Adipose tissue (tissue), 3 donors: ENCODE data around the gene VPS26A. TPM values are rescaled to one million over a fixed set of nuclear protein-coding genes. Genes with fewer than 3 reads are reported as not detected.
"Not testable (repeated sequence)": the region's sequence is repeated elsewhere in the genome, so short reads cannot be mapped to it uniquely, and the experiment has no call there.

Source experiments
- H3K27ac ChIP-seq: one replicate; pipeline ENCODE4 v1.5.1; 2013; ENCODE audit warnings: low read depth, low read length
- WGBS, 3 donors: extraction: QIAGEN DNeasy Blood & Tissue Kit; methylation state at CpG; one replicate each; pipeline ENCODE4 v1.1.7; 2013; 5-methylcytosine and 5-hydroxymethylcytosine counted together
- polyA plus RNA-seq, 3 donors: library from polyadenylated mRNA; stranded (reverse); fragments of 200-250 nt; gene quantifications; one replicate each; pipeline ENCODE4 v1.2.3, GENCODE V29; 2013
- donor health status: healthy with polysubstance abuse.
- donor health status: Bipolar disorder and iron deficiency.
- donor health status: healthy.

The VPS26A gene
- polyA plus RNA-seq, 3 donors = 13.1 to 45.2 (median 33.4) TPM

GRCh38 chr10:69100136-69100872 is 23.7 kb upstream of the VPS26A start:
- 36 to 54% (median 53%) methylated on average over 7 of the region's 7 CpGs for WGBS, 3 donors
- H3K27ac ChIP-seq = no peak overlapping the region

DNA sequence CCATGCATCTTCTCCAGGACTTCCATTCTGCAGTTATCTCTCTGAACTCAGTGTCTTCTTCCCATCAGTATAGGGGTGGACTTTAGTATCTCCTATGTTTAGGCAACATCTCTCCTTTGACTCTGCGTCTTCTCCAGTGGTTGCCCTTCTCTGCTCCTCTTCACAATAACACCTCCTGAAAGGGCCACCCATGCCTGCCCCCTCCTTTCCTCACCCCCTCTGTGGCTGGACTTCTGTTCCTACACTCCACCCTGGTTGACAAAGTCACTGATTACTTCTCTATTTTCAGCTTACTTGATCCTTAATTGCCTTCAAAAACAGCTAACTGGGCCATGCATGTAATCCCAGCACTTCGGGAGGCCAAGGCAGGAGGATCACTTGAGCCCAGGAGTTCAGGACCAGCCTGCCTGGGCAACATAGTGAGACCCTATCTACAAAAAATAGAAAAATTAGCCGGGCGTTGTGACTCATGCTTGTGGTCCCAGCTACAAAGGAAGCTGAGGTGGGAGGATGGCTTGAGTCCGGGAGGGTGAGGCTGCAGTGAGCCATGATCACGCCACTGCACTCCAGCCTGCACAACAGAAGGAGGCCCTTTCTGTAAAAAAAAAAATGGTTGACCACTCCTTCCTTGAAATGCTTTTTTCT is 22.4 kb upstream of the VPS26A start:
- no peak overlapping the region for H3K27ac ChIP-seq
- WGBS, 3 donors = 47 to 78% (median 55%) methylated on average over 6 of the region's 6 CpGs

GRCh38 chr10:69102440-69102839 is 21.5 kb upstream of the VPS26A start:
- no peak overlapping the region for H3K27ac ChIP-seq
- 71 to 79% (median 75%) methylated on average over 3 of the region's 3 CpGs for WGBS, 3 donors

GRCh38 chr10:69103784-69104183 is 20.2 kb upstream of the VPS26A start:
- WGBS, 3 donors = 65 to 70% (median 66%) methylated on average over 7 of the region's 7 CpGs
- H3K27ac ChIP-seq = no peak overlapping the region

DNA sequence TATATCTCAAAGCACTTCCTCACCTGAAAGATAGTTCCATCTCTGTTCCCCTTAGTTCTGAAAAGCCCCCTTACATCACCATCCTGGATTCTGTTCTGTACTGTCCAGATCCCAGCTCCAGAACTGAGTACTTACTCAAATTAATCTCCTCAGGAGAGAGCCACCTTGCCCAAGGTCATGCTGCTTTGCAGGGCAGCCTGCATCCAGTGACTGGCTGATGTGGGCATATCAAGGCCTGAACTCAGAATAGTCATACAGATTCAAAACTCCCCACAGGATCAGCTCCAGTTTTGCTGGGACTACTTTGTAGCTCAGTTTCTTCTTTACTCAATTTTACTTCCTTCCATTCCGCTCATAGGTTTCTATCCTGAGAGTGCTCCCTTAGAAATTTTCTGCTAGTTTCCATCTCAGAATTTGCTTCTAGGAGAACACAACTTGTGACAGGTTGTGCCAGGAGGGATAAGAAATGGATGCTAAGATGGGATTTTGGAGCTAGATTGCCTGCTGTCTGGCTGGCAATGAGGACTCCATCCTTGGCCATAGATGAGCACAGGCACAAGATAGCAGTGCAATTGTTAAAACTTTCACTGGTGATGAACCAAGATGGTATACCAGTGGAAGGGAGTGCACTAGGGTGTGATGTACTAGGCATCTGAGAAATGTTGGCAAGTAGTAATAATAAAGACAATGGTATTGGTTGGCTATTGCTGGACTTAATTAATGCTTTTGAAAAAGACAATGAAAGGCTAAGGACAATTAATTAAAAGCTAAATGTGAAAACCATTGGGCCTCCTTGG is 18.8 kb upstream of the VPS26A start:
- no peak overlapping the region for H3K27ac ChIP-seq
- 81 to 97% (median 93%) methylated on average over 1 of the region's 1 CpG for WGBS, 3 donors

DNA sequence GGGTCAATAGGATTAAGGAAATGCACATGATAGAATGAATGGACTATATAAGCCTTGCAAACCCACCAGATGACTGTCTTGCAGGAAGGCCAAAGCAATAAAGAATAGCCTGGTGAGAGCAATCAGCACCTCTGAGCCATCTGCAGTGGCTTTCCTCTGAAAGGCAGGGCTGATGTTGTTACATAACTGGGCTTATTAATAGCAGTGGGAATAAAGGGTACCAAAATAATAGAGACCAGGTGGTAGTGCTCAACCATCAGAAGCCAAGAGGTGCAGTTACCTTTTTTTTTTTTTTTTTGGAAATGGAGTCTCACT is 16.8 kb upstream of the VPS26A start:
- H3K27ac ChIP-seq = no peak overlapping the region

- 88 to 96% (median 88%) methylated on average over 2 of the region's 2 CpGs for WGBS, 3 donors
- H3K27ac ChIP-seq = no peak overlapping the region
Observed at GRCh38 chr10:69107699-69108098, 16.3 kb upstream of the VPS26A start.

DNA sequence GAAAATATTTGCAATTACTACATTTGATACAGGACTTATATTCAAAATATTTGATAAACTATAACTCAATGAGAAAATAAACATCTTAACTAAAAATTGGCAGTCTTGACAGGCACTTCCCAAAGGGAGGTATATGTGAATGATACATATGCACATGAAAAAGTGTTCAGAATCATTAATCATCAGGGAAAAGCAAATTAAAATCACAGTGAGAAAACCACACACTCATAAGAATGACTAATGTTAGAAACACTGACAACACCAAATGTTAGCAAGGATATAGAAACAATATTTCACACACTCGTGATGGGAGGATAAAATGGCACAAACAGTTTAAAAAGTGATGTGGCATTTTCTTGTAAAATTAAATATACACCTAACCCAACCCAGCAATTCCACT is 4.1 kb upstream of the VPS26A start:
- H3K27ac ChIP-seq = no peak overlapping the region
- WGBS, 3 donors = 67 to 85% (median 68%) methylated on average over 1 of the region's 1 CpG

DNA sequence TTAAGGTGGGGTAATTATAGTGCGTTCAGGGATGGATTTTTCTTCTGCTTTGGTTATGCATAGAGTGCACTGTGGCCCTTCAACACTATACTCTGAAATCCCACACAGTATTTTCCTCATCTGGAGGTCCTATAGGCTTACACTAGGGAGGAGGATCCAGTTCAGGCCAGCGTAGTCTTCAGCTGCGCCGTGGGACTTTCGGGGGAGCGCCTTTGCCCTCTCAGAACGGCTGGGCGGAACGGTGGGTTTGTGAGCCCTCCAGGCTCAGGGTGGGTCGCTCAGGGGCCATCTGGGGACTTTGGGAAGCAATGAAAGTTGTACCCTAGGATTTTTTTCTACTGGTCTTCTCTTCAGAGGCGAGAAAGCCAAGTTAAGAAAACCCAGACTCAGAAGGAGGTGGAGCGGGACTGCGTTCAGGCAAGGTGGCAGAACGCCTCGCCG is 652 bp upstream of the VPS26A start:
- peak overlapping the region; percentile 97 for H3K27ac ChIP-seq
- 0 to 1% (median 1%) methylated on average over 16 of the region's 16 CpGs for WGBS, 3 donors

GRCh38 chr10:69124563-69125268 is 738 bp downstream of the VPS26A start:
- 1% methylated on average over 26 of the region's 26 CpGs for WGBS, 3 donors
- peak overlapping the region; percentile 83 for H3K27ac ChIP-seq

DNA sequence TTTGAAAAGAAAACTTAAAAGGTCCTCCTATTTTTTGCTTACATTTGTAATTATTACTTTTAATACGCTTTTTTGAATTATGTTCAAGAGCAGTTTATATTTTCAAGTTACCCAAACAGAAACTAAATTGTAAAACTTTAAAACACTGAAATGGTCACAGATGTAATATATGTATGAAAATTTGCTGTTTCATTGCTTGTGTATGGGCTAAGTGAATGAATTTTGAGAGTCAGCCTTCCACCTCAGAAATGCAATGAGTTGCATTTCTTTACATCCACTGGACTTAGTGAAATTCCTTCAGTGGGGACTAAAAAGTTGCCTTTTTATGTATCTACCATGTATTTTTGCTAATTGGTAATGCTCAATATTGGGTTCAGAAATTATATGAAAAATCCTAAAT is 1.6 kb downstream of the VPS26A start:
- WGBS, 3 donors = 29 to 73% (median 39%) methylated on average over 1 of the region's 1 CpG
- H3K27ac ChIP-seq = no peak overlapping the region

DNA sequence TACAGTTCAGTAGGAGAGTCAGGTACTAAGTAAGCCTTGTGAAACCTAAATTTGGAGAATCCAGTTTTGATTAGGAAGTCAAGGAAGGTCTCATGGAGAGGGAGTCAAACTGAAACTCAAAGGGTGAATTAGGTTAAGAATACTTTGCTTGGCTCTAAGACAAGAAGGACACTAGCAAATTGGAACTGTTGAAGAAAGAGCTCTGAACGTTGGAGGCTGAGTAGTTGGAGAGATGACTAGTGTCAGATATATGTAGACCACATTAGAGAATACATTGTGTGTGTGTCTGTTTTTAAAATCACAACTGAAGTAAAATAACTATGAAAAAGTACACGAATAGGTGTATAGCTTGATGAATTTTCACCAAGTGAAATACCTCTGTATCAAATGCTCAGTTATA is 6.3 kb downstream of the VPS26A start:
- WGBS, 3 donors = 51 to 56% (median 54%) methylated on average over 2 of the region's 2 CpGs
- no peak overlapping the region for H3K27ac ChIP-seq

- no peak overlapping the region for H3K27ac ChIP-seq
- WGBS, 3 donors = 88 to 96% (median 94%) methylated on average over 2 of the region's 2 CpGs
Observed at GRCh38 chr10:69139961-69140360, 16.0 kb downstream of the VPS26A start.

- 70 to 84% (median 71%) methylated on average over 1 of the region's 1 CpG for WGBS, 3 donors
- no peak overlapping the region for H3K27ac ChIP-seq
Observed at GRCh38 chr10:69141304-69141703, 17.3 kb downstream of the VPS26A start.

DNA sequence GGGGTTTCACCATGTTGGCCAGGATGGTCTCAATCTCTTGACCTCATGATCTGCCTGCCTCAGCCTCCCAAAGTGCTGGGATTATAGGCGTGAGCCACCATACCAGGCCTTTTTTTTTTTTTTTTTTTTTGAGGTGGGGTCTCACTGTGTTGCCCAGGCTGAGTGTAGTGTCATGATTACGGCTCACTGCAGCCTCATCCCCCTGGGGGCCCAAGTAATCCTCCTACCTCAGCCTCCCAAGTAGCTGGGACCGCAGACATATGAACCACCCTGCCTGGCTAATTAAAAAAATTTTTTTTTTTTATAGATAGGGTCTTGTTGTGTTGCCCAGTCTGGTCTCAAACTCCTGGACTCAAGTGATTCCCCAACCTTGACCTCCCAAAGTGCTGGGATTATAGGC is 18.1 kb downstream of the VPS26A start:
- not testable (repeated sequence) for H3K27ac ChIP-seq
- WGBS, 3 donors = 94 to 98% (median 95%) methylated on average over 3 of the region's 3 CpGs

- H3K27ac ChIP-seq = no peak overlapping the region
- WGBS, 3 donors = 46 to 80% (median 49%) methylated on average over 3 of the region's 3 CpGs
Observed at GRCh38 chr10:69142983-69143382, 19.0 kb downstream of the VPS26A start.

DNA sequence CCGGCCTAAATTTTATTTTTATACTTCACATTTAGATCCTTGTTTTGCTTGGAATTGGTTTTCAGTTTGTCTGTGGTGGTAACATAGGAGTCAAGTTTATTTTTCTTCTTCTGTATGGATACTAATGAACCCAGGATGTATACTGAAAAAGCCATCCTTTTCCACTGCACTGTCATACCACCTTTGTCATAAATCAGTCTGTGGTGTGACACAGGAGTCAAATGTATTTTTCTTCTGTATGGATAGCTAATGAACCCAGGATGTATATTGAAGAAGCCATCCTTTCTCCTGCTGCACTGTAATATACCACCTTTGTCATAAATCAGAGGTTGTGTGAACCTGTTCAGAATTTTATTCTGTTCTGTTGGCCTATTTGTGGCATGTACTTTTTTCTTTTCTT is 21.4 kb downstream of the VPS26A start:
- WGBS, 3 donors = 93 to 100% (median 98%) methylated on average over 1 of the region's 1 CpG
- H3K27ac ChIP-seq = no peak overlapping the region

- H3K27ac ChIP-seq = no peak overlapping the region
- WGBS, 3 donors = 93 to 98% (median 98%) methylated on average over 8 of the region's 8 CpGs
Observed at GRCh38 chr10:69145864-69146263, 21.9 kb downstream of the VPS26A start.

GRCh38 chr10:69146759-69147158 is 22.8 kb downstream of the VPS26A start:
- H3K27ac ChIP-seq = no peak overlapping the region
- 28 to 60% (median 32%) methylated on average over 2 of the region's 2 CpGs for WGBS, 3 donors
